COLO668 (cell line): Measurements from ENCODE around the gene B3GALNT2.

Experiments
- DNase-seq: peaks from one replicate; lab custom pipeline; 2025; ENCODE audit not compliant: unreplicated experiment; lab: John Stamatoyannopoulos, UW

B3GALNT2 gene

GRCh38 chr1:235455823-235456222, 48.4 kb downstream of the B3GALNT2 start:
- no peak for DNase-seq

GRCh38 chr1:235455097-235455496, 49.2 kb downstream of the B3GALNT2 start:
- DNase-seq: no peak

- no peak for DNase-seq
Measured at GRCh38 chr1:235454021-235454420, 50.2 kb downstream of the B3GALNT2 start.

GRCh38 chr1:235450886-235451483, 53.3 kb downstream of the B3GALNT2 start:
- no peak for DNase-seq

GRCh38 chr1:235450433-235450832, 53.8 kb downstream of the B3GALNT2 start:
- DNase-seq: no peak

GRCh38 chr1:235448616-235449015, 55.6 kb downstream of the B3GALNT2 start:
- DNase-seq: no peak

- DNase-seq: no peak
Measured at GRCh38 chr1:235442788-235443429, 61.3 kb downstream of the B3GALNT2 start.

- DNase-seq: no peak
Measured at GRCh38 chr1:235441159-235441685, 63.0 kb downstream of the B3GALNT2 start.

GRCh38 chr1:235434001-235434400, 70.3 kb downstream of the B3GALNT2 start:
- DNase-seq: no peak

- no peak for DNase-seq
Measured at GRCh38 chr1:235430991-235431390, 73.3 kb downstream of the B3GALNT2 start.

GRCh38 chr1:235429143-235429542, 75.1 kb downstream of the B3GALNT2 start:
- no peak for DNase-seq

- DNase-seq: no peak
Measured at GRCh38 chr1:235427447-235427846, 76.8 kb downstream of the B3GALNT2 start.

- no peak for DNase-seq
Measured at GRCh38 chr1:235426680-235427079, 77.6 kb downstream of the B3GALNT2 start.

GRCh38 chr1:235426143-235426542, 78.1 kb downstream of the B3GALNT2 start:
- DNase-seq: no peak

- DNase-seq: no peak
Measured at GRCh38 chr1:235425357-235425756, 78.9 kb downstream of the B3GALNT2 start.

- DNase-seq: no peak
Measured at GRCh38 chr1:235424092-235424491, 80.2 kb downstream of the B3GALNT2 start.

GRCh38 chr1:235423214-235423652, 81.0 kb downstream of the B3GALNT2 start:
- no peak for DNase-seq

- DNase-seq: no peak
Measured at GRCh38 chr1:235421751-235422150, 82.5 kb downstream of the B3GALNT2 start.

- DNase-seq: peak; percentile 49
Measured at GRCh38 chr1:235417086-235417697, 87.1 kb downstream of the B3GALNT2 start.

- DNase-seq: no peak
Measured at GRCh38 chr1:235416662-235417049, 87.6 kb downstream of the B3GALNT2 start.

- peak; percentile 63 for DNase-seq
Measured at GRCh38 chr1:235415008-235415904, 89.0 kb downstream of the B3GALNT2 start.
